ENCODE data around the gene DSEL.

The DSEL gene

GRCh38 chr18:67500522-67501205 is 15.9 kb downstream of the DSEL start:
- DNase-seq: no peak

- no peak for DNase-seq
These were observed 20.1 kb downstream of the DSEL start for GRCh38 chr18:67496469-67496868.

DNA sequence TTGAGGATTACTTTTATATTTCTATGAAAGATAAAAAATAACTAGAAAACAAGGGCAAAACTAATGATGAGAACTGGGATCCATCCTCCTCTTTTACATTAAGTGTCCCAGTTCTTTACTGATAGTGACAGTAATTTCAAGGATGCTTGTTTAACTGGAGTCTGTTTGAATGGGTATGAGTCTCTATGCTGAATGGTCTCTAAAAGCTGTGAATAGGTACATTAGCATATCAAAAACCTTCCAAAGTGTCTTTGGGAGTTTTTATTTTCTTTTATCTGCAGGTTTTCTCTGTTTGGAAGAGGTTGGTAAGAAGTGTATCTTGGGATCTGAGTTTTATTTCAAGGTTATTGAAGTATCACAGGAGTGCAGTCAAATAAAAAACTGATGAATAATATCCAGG is 30.0 kb downstream of the DSEL start:
- DNase-seq: no peak

- DNase-seq: no peak
These were observed 30.9 kb downstream of the DSEL start for GRCh38 chr18:67485655-67486054.

DNA sequence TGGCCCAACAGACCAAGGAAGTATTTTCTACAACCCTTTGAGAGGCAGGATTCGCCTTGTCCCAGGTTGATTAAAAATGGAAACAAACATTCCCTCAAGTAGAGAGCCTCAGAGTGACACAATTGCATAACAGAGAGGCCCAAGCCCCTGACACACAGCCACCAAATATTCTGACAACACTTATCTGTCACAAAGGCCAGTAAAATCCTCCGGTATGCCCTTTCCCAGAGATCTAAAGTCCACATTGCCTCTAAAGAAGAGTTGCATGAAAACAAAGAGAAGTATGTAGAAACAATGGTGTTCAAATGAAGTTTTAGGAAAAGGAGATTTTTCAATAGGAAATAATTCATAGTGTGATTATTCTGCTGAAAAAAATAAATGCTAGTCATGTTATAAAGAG is 32.1 kb downstream of the DSEL start:
- no peak for DNase-seq

GRCh38 chr18:67483952-67484351 is 32.6 kb downstream of the DSEL start:
- no peak for DNase-seq

- DNase-seq: no peak
These were observed 33.3 kb downstream of the DSEL start for GRCh38 chr18:67483237-67483636.

DNA sequence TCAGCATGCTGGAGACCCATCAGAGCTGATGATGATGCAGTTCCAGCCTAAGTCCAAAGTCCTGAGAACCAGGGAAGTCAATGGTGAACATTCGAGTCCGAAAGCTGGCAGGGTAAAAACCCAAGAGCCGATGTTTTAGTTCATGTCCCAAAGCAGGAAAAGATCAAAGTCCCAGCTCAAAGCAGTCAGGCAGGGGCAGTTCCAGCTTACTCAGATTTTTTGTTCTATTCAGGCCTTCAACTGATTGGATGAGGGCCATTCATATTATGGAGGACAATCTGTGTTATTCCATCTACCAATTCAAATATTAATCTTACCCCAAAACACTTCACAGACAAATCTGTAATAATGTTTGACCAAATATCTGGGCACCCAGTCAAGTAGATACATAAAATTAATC is 38.3 kb downstream of the DSEL start:
- DNase-seq: no peak

- DNase-seq: no peak
These were observed 39.0 kb downstream of the DSEL start for GRCh38 chr18:67477522-67477921.

- DNase-seq: no peak
These were observed 39.9 kb downstream of the DSEL start for GRCh38 chr18:67476585-67476984.

GRCh38 chr18:67475673-67476072 is 40.8 kb downstream of the DSEL start:
- DNase-seq: no peak

DNA sequence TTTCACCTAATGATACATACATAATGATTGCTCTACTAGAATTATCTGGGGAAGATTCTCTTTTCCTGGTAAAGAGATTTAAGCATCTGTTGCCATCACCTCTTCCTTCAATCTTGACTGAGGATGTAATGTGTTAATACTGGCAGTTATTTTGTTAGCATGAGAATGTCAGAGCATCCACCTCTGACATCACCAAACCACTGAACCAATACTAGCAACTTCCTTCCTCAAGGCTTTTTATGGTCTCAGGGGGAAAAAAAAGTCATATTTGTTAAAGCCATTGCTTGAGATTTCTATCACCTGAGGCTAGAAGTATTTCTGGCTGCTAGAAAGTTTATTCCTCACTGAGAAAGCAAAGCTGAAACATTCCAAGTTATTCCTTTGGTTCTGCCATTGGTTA is 48.5 kb downstream of the DSEL start:
- DNase-seq: no peak

DNA sequence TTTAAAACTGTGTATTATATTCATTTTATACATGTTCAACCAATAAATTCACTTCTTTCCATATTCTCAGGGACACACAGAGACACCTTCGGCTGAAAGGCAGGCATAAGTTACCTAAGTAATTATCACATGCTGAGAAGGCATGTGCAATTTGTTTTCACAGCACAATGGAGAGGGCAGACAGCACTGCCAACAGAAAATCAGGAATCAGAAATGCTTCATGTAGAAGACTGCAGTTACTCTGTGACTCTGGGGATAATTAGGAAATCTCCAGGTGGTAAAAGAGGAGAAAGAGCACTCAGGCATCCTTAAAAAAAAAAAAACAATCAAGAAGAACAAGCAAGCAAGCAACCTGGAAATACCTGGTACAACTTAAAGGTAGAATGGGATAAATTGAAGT is 49.3 kb downstream of the DSEL start:
- no peak for DNase-seq

DNA sequence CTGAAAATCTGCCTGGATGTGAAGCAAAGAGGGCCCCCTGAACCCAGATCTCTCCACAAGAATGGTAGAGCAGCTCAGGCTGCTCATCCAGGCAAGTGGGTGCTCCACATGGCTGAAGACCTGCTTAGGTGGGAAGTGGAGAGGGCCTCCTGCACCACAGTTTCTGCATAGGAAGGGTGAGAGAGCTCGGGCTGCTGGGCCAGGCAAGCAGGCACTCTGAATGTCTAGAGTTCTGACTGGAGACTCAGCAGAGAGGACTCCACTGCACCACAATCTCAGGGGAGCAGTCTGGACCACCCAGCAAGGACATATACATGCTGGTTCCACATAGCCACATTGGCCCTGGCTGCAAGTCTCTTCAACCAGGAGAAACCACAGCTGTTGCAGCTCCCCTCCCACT is 52.0 kb downstream of the DSEL start:
- DNase-seq: no peak

DNA sequence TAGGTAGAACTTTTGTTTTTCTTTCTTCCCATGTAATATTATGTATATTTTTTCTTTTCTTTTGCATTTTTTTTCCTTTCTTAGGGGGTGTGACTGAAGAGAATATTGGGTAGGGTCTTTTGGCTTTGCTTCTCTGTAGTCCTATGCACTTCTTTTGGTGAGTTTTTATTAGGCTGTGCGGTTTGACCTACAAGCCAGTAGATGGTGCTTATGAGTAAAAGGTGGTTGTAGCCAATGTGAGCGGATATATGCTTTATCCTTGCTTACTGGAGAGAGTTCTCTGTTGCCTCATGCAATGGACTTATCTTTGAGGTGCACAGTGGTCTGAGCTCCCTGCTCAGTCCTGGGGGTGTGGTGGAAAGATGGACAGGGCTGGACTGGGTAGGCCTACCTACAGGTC is 52.7 kb downstream of the DSEL start:
- no peak for DNase-seq

GRCh38 chr18:67456711-67457110 is 59.8 kb downstream of the DSEL start:
- no peak for DNase-seq

Data from CD4-positive, alpha-beta T cell treated with Interferon gamma for 1 hour (primary cell).